ENCODE results near the gene TMEM170B. TPM values are rescaled to one million over a fixed set of nuclear protein-coding genes. Genes with fewer than 3 reads are reported as not detected.

Gene TMEM170B
- polyA plus RNA-seq = 11.7 and 15.2 TPM in 2 replicates

GRCh38 chr6:11537229-11538051 lies at the start of gene TMEM170B:
Gene TMEM170B, plus strand, starts transcription at chr6:11537749. Its CDS starts 529 bp downstream, at chr6:11538278.

Other genes starting within 250 kb of the TMEM170B start
- gene ADTRP, start 241.1 kb downstream of the TMEM170B start, polyA plus RNA-seq = 1.3 and 2.3 TPM in 2 replicates

Data from Purkinje cell (primary cell).